GM12892 (cell line): ENCODE results near the gene ATRIP.

ENCODE experiments used
- POLR2A ChIP-seq: IDR thresholded peaks from 2 replicates; pipeline ENCODE4 v1.6.1; 2011; ENCODE audit warnings: low read depth, low read length, control low read depth
- POLR2AphosphoS5 ChIP-seq: IDR thresholded peaks from 2 replicates; pipeline ENCODE4 v1.6.1; 2011; ENCODE audit warnings: low read depth, low read length, control low read depth
- TAF1 ChIP-seq: IDR thresholded peaks from 2 replicates; pipeline ENCODE4 v1.6.1; 2011; ENCODE audit warnings: low read depth, mild to moderate bottlenecking, control low read depth, low read length, borderline replicate concordance

GRCh38 chr3:48451270-48451669 is 4.7 kb downstream of the ATRIP start:
- TF ChIP-seq POLR2AphosphoS5 (no peak), POLR2A (no peak), TAF1 (no peak)
